CD4-positive, alpha-beta T cell (primary cell): ENCODE measurements around the gene RBM4B. TPM values are rescaled to one million over a fixed set of nuclear protein-coding genes. Genes with fewer than 3 reads are reported as not detected.

Experiments
- ATAC-seq: fragments of 200-7000 bp; cut with Tn5 transposase; one replicate; pipeline ENCODE4 v1.10.0; 2022; ENCODE audit warnings: mild to moderate bottlenecking; ENCODE audit not compliant: poor library complexity
- CTCF ChIA-PET: fragments of 350-600 bp; sonication (Branson Sonifier 250); formaldehyde crosslinking; loops from one replicate; lab custom pipeline; 2021; ENCODE audit warnings: antibody characterized with exemption, inconsistent platforms; lab: Charles Lee
- POLR2A ChIA-PET: fragments of 350-600 bp; sonication (Branson Sonifier 250); formaldehyde crosslinking; loops from one replicate; lab custom pipeline; 2021; ENCODE audit warnings: antibody characterized with exemption, inconsistent platforms; lab: Charles Lee
- DNase-seq, 14 experiments: peaks; one replicate each; pipeline ENCODE4 v3.0.0-alpha.2; 2013 to 2020; ENCODE audit warnings: mixed read lengths in 2 of 14
- H3K27ac ChIP-seq, 2 donors: one replicate each; pipeline versions ENCODE4 v1.5.1 to v1.7.0; 2013; ENCODE audit warnings: low read length in 2 of 2, low read depth in 1 of 2, mild to moderate bottlenecking in 1 of 2
- H3K27me3 ChIP-seq, 2 experiments: 1 replicate in 1 of 2; 2 replicates in 1 of 2; pipeline versions ENCODE4 v1.6.1 to v1.7.0; 2013; ENCODE audit warnings: low read length in 2 of 2, control low read depth in 1 of 2, mild to moderate bottlenecking in 1 of 2, moderate library complexity in 1 of 2; ENCODE audit not compliant: insufficient read depth in 2 of 2, control insufficient read depth in 1 of 2
- H3K36me3 ChIP-seq: one replicate; pipeline ENCODE4 v1.6.1; 2013; ENCODE audit warnings: low read length, control low read depth; ENCODE audit not compliant: insufficient read depth
- H3K4me1 ChIP-seq: one replicate; pipeline ENCODE4 v1.6.1; 2013; ENCODE audit warnings: low read length, control low read depth; ENCODE audit not compliant: insufficient read depth
- H3K4me3 ChIP-seq: one replicate; pipeline ENCODE4 v1.5.1; 2013; ENCODE audit warnings: mild to moderate bottlenecking, low read length, moderate library complexity
- H3K9me3 ChIP-seq, 2 experiments: 1 replicate in 1 of 2; 2 replicates in 1 of 2; pipeline versions ENCODE4 v1.6.1 to v1.7.0; 2013; ENCODE audit warnings: low read length in 2 of 2, mild to moderate bottlenecking in 2 of 2, control low read depth in 1 of 2, moderate library complexity in 1 of 2; ENCODE audit not compliant: control insufficient read depth in 1 of 2, insufficient read depth in 1 of 2
- H3K27ac Mint-ChIP-seq: one replicate; pipeline ENCODE4 v1.8.0; 2020; ENCODE audit warnings: mixed read lengths
- H3K27me3 Mint-ChIP-seq: one replicate; pipeline ENCODE4 v1.8.0; 2021; ENCODE audit warnings: mixed read lengths
- H3K36me3 Mint-ChIP-seq: one replicate; pipeline ENCODE4 v1.8.0; 2021; ENCODE audit warnings: low read depth, mixed read lengths
- H3K4me1 Mint-ChIP-seq: one replicate; pipeline ENCODE4 v1.8.0; 2021; ENCODE audit warnings: low read depth, mixed read lengths
- H3K4me3 Mint-ChIP-seq: one replicate; pipeline ENCODE4 v1.8.0; 2020; ENCODE audit warnings: mild to moderate bottlenecking, mixed read lengths
- H3K9me3 Mint-ChIP-seq: one replicate; pipeline ENCODE4 v1.8.0; 2020; ENCODE audit warnings: mixed read lengths
- CTCF ChIP-seq: fragments of 200-600 bp; IDR thresholded peaks from one replicate; pipeline ENCODE4 v1.8.0; 2022; ENCODE audit warnings: antibody characterized with exemption, mild to moderate bottlenecking
- intact Hi-C, 2 experiments: fragments of 100-400 bp; cut with DNase I in 1 of 2; cut with micrococcal nuclease in 1 of 2; formaldehyde crosslinking; loops; one replicate each; pipeline versions ENCODE4 v1.15.1 to v1.9.0; 2023 to 2025; cut with DNase I, micrococcal nuclease
- total RNA-seq, 174 experiments: library from RNA in 2 of 174; stranded (reverse) in 2 of 174; gene quantifications; one replicate each; pipeline ENCODE4 v1.2.3 and lab custom pipeline; 2021 to 2026

RBM4B gene
- total RNA-seq, 2 experiments from 2014 or later: 3.8 to 5.1 TPM

GRCh38 chr11:66631883-66632282, 45.8 kb downstream of the RBM4B start:
- POLR2A ChIA-PET: interaction anchor here (0.6 to 15.8 kb wide), 3 partner anchors 8 to 15 kb away, joined by 3 to 511 read pairs (median 5); partner anchors contain the start of gene RBM14
- peaks cover 75% of the 10 kb centered on the region for H3K36me3 Mint-ChIP-seq
- no peak overlapping the region for H3K27ac Mint-ChIP-seq
- H3K4me3 Mint-ChIP-seq: no peak overlapping the region
- Histone ChIP-seq H3K4me1 (peaks cover 44% of the 10 kb centered on the region), H3K9me3 (no peaks in the 10 kb centered on the region), H3K27me3 (no peaks in the 10 kb centered on the region), H3K27ac (no peak overlapping the region), H3K36me3 (peaks cover 42% of the 10 kb centered on the region), H3K4me3 (no peak overlapping the region)
- DNase-seq (no peak), ATAC-seq (no peak)
- TF ChIP-seq CTCF: no peak
- intact Hi-C loops: no loop called here
- no peaks in the 10 kb centered on the region for H3K9me3 Mint-ChIP-seq
- no peaks in the 10 kb centered on the region for H3K27me3 Mint-ChIP-seq
- H3K4me1 Mint-ChIP-seq: peaks cover 55% of the 10 kb centered on the region
- CTCF ChIA-PET: interaction anchor here (1.7 kb wide), 1 partner anchor 47 kb away, joined by 5 read pairs; no protein-coding TSS in a partner anchor

DNA sequence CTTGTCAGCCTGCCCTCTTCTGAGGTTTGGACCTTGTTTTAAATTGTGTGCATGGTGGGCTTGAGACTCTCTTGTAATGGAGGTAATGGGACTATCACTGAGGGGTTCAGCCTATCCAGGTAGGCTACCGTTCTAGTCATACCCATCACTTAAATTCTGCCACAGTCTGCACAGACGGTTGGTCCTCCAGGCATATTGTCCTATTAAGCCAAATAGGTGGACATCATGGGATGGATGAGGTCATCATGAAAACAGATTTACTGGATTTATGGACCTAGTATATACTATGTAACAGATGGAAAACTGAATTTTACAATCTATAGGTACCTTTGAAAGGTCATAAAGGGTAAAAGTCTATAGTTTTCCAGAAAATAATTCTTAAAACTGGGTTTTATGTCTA, 48.3 kb downstream of the RBM4B start:
- ChIA-PET CTCF (no interaction called here), POLR2A (interaction anchor here (0.7 to 16.0 kb wide), 2 partner anchors 10 to 13 kb away, joined by 5 to 511 read pairs; partner anchors contain the start of genes RBM14 and RBM4)
- DNase-seq: no peak
- no peaks in the 10 kb centered on the region for H3K27me3 ChIP-seq
- Mint-ChIP-seq H3K36me3 (peaks cover 87% of the 10 kb centered on the region), H3K9me3 (no peaks in the 10 kb centered on the region), H3K4me3 (no peak overlapping the region), H3K27me3 (no peaks in the 10 kb centered on the region), H3K27ac (no peak overlapping the region), H3K4me1 (peaks cover 59% of the 10 kb centered on the region)
- TF ChIP-seq CTCF: no peak
- H3K4me1 ChIP-seq: peaks cover 57% of the 10 kb centered on the region
- no peak for ATAC-seq
- intact Hi-C loops: no loop called here
- H3K36me3 ChIP-seq: peaks cover 65% of the 10 kb centered on the region
- no peak overlapping the region for H3K4me3 ChIP-seq
- no peak overlapping the region for H3K27ac ChIP-seq
- H3K9me3 ChIP-seq: no peaks in the 10 kb centered on the region

DNA sequence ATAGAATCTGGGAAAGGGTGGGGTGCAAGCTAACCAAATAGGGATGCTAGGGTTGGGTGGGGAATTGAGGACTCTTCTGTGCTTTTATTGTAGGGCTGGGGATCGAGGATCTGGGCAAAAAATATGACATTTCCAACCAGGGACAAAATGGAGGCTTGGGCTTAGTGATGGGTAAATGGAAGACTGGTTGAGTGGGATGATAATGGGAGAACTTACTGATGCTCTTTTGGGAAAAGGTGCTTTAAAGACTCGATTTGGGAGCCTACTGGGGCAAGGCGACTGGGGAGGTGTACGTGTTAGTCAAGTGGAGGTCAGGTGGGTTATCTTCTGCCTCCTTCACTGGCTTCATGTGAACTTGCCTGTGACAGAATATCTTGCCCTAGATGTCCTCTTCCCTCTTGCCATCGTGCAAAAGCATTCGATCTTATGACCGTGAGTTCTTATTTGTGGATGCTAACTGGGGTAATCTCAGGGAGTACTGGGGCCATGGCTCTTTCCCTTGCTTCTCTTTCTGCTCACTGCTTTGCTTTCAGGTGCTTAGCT, 49.6 kb downstream of the RBM4B start:
- POLR2A ChIA-PET: interaction anchor here (16.0 kb wide), 1 partner anchor 12 kb away, joined by 511 read pairs; the partner anchor contains the start of gene RBM4
- no peak for TF ChIP-seq CTCF
- H3K27me3 Mint-ChIP-seq: no peaks in the 10 kb centered on the region
- Histone ChIP-seq H3K4me1 (peaks cover 63% of the 10 kb centered on the region), H3K36me3 (peaks cover 77% of the 10 kb centered on the region), H3K4me3 (no peak overlapping the region), H3K27ac (no peak overlapping the region), H3K27me3 (no peaks in the 10 kb centered on the region), H3K9me3 (no peaks in the 10 kb centered on the region)
- no peak overlapping the region for H3K4me3 Mint-ChIP-seq
- no peaks in the 10 kb centered on the region for H3K9me3 Mint-ChIP-seq
- peak overlapping the region; percentile 48 for H3K27ac Mint-ChIP-seq
- intact Hi-C loops: no loop called here
- peaks cover 67% of the 10 kb centered on the region for H3K4me1 Mint-ChIP-seq
- DNase-seq (no peak), ATAC-seq (no peak)
- H3K36me3 Mint-ChIP-seq: peaks cover 92% of the 10 kb centered on the region
- CTCF ChIA-PET: no interaction called here
